ENCODE data around the gene TAF11L8.
"Not testable (repeated sequence)": the region's sequence is repeated elsewhere in the genome, so short reads cannot be mapped to it uniquely, and the experiment has no call there.

DNA sequence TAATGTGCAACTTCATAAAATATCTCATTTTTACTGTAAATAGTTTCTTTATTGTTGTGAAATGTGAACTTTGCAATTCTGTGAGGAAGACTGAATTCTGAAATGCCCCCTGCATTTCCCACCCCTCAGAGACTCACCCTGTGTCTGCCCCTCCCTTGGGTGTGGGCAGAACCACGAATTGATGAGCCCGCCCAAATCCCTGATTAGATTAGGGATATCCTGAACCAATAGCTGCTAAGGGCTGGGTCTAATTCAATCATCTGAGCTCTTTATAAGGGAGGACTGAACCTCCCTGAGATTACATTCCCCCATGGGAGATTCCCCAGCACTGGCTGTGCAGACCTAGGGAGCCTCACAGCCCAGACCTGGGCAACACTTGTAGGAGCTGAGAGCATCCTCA is 19.3 kb upstream of the TAF11L8 start, which contains the start of gene TAF11L12:
- TF ChIP-seq, protein P1, sequence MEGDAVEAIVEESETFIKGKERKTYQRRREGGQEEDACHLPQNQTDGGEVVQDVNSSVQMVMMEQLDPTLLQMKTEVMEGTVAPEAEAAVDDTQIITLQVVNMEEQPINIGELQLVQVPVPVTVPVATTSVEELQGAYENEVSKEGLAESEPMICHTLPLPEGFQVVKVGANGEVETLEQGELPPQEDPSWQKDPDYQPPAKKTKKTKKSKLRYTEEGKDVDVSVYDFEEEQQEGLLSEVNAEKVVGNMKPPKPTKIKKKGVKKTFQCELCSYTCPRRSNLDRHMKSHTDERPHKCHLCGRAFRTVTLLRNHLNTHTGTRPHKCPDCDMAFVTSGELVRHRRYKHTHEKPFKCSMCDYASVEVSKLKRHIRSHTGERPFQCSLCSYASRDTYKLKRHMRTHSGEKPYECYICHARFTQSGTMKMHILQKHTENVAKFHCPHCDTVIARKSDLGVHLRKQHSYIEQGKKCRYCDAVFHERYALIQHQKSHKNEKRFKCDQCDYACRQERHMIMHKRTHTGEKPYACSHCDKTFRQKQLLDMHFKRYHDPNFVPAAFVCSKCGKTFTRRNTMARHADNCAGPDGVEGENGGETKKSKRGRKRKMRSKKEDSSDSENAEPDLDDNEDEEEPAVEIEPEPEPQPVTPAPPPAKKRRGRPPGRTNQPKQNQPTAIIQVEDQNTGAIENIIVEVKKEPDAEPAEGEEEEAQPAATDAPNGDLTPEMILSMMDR (conservative IDR thresholded peaks at IDR 0.05) = not testable (repeated sequence)
- TF ChIP-seq EZH2 (IDR thresholded peaks at IDR 0.05; ENCODE audit: low read depth) = not testable (repeated sequence)

Measured in PC-9 (cell line).